Chondrocyte (in vitro differentiated cells): ENCODE results near the gene ZBED1. TPM values are rescaled to one million over a fixed set of nuclear protein-coding genes. Genes with fewer than 3 reads are reported as not detected.

Experiments
- DNase-seq: peaks from one replicate; pipeline ENCODE4 v3.0.0; 2021; ENCODE audit warnings: mixed read lengths, low spot score
- H3K27ac Mint-ChIP-seq: one replicate; pipeline ENCODE4 v1.8.0; 2021; ENCODE audit warnings: mild to moderate bottlenecking, moderate library complexity, mixed read lengths; ENCODE audit not compliant: unreplicated experiment
- H3K27me3 Mint-ChIP-seq: 2 replicates; pipeline ENCODE4 v1.8.0; 2021; ENCODE audit warnings: low read depth, mixed read lengths
- H3K36me3 Mint-ChIP-seq: 2 replicates; pipeline ENCODE4 v1.8.0; 2021; ENCODE audit warnings: low read depth, mixed read lengths
- H3K4me1 Mint-ChIP-seq: 2 replicates; pipeline ENCODE4 v1.8.0; 2021; ENCODE audit warnings: low read depth, mild to moderate bottlenecking, mixed read lengths
- H3K4me3 Mint-ChIP-seq: one replicate; pipeline ENCODE4 v1.8.0; 2021; ENCODE audit warnings: mild to moderate bottlenecking, moderate library complexity, mixed read lengths; ENCODE audit not compliant: unreplicated experiment
- H3K9me3 Mint-ChIP-seq: 2 replicates; pipeline ENCODE4 v1.8.0; 2021; ENCODE audit warnings: low read depth, mixed read lengths
- long read RNA-seq: library from polyadenylated mRNA; stranded (forward); transcript quantifications from one replicate; pipeline ENCODE4 v2.0.0, GENCODE V29; 2021
- total RNA-seq: library from RNA; stranded (reverse); gene quantifications from 3 replicates; pipeline ENCODE4 v1.2.1, GENCODE V29; 2021
- TF ChIP-seq, protein P1 (sequence below): fragments of 200-600 bp; sonication (generic); IDR thresholded peaks from 2 replicates; pipeline ENCODE4 v1.5.0; 2021; ENCODE audit warnings: antibody characterized with exemption, mild to moderate bottlenecking, moderate library complexity

Gene ZBED1
- 39.8 to 45.0 TPM (median 40.1 TPM) in 3 replicates for total RNA-seq
- long read RNA-seq, full-length matches to known transcripts: 154 of 175 reads
- long read RNA-seq, partial matches to known transcripts: 0 of 175 reads
- long read RNA-seq, other reads (novel, unspliced or antisense): 21 of 175 reads

DNA sequence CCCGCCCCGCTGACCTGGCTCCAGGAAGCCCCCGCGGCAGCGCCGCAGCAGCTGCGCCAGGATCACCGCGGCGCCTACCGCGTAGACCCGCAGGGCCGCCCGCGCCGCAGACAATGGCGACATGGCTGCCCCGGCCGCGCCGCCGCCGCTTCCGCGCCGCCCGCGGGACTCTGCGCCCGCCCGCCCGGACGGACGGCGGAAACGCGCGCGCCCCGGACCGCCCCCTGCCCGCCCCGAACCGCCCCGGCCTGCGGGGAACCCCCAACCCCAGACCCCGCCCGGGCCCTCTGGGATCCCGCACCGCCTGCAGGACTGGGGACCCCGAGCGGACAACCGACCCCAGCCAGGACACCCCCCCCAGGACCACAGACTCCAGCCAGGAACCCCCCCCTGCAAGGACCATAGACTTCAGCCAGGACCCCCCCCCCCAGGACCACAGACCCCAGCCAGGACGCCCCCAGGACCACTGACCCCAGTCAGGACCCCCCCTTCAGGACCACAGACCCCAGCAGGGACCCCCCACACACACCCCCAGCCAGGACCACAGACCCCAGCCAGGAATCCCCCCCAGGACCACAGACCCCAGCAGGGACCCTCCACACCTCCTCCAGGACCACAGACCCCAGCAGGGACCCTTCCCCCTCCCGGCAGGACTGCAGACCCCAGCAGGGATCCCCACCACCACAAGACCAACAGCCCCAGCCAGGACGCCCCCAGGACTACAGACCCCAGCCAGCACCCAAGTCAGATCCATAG lies at the start of gene ZBED1, which contains the start of gene DHRSX:
Gene ZBED1 (minus strand): TSS at position 174 of the 756 bp plus-strand sequence. CDS start 10,257 bp downstream, outside the sequence.
Gene DHRSX (minus strand): TSS at position 174 of the 756 bp plus-strand sequence. CDS start 51 bp downstream, at position 123.
- Mint-ChIP-seq H3K9me3 (no peaks in the 10 kb centered on the region), H3K27ac (peak within 1 kb of the TSS; percentile 85), H3K4me1 (peaks cover 30% of the 10 kb centered on the region), H3K36me3 (no peaks in the 10 kb centered on the region), H3K27me3 (no peaks in the 10 kb centered on the region), H3K4me3 (peak within 1 kb of the TSS; percentile 70)
- no peak for DNase-seq
- TF ChIP-seq, protein P1, sequence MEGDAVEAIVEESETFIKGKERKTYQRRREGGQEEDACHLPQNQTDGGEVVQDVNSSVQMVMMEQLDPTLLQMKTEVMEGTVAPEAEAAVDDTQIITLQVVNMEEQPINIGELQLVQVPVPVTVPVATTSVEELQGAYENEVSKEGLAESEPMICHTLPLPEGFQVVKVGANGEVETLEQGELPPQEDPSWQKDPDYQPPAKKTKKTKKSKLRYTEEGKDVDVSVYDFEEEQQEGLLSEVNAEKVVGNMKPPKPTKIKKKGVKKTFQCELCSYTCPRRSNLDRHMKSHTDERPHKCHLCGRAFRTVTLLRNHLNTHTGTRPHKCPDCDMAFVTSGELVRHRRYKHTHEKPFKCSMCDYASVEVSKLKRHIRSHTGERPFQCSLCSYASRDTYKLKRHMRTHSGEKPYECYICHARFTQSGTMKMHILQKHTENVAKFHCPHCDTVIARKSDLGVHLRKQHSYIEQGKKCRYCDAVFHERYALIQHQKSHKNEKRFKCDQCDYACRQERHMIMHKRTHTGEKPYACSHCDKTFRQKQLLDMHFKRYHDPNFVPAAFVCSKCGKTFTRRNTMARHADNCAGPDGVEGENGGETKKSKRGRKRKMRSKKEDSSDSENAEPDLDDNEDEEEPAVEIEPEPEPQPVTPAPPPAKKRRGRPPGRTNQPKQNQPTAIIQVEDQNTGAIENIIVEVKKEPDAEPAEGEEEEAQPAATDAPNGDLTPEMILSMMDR: no peak

GRCh38 chrX:2549876-2550275 lies 49.1 kb upstream of the ZBED1 start:
- Mint-ChIP-seq H3K4me1 (peaks cover 41% of the 10 kb centered on the region), H3K27me3 (no peaks in the 10 kb centered on the region), H3K4me3 (no peak overlapping the region), H3K27ac (peak overlapping the region; percentile 28), H3K36me3 (peaks cover 6% of the 10 kb centered on the region), H3K9me3 (peaks cover 10% of the 10 kb centered on the region)
- DNase-seq: no peak
- TF ChIP-seq, protein P1: no peak

GRCh38 chrX:2548711-2549423 lies 48.1 kb upstream of the ZBED1 start:
- Mint-ChIP-seq H3K4me1 (peaks cover 38% of the 10 kb centered on the region), H3K36me3 (peaks cover 6% of the 10 kb centered on the region), H3K27ac (no peak overlapping the region), H3K27me3 (peaks cover 3% of the 10 kb centered on the region), H3K4me3 (no peak overlapping the region), H3K9me3 (peaks cover 12% of the 10 kb centered on the region)
- DNase-seq: no peak
- TF ChIP-seq, protein P1: peak; percentile 41

GRCh38 chrX:2547736-2548135 lies 47.0 kb upstream of the ZBED1 start:
- peaks cover 28% of the 10 kb centered on the region for H3K4me1 Mint-ChIP-seq
- peaks cover 6% of the 10 kb centered on the region for H3K36me3 Mint-ChIP-seq
- peaks cover 16% of the 10 kb centered on the region for H3K9me3 Mint-ChIP-seq
- peaks cover 4% of the 10 kb centered on the region for H3K27me3 Mint-ChIP-seq
- TF ChIP-seq, protein P1: no peak
- H3K27ac Mint-ChIP-seq: no peak overlapping the region
- H3K4me3 Mint-ChIP-seq: no peak overlapping the region
- DNase-seq: no peak

DNA sequence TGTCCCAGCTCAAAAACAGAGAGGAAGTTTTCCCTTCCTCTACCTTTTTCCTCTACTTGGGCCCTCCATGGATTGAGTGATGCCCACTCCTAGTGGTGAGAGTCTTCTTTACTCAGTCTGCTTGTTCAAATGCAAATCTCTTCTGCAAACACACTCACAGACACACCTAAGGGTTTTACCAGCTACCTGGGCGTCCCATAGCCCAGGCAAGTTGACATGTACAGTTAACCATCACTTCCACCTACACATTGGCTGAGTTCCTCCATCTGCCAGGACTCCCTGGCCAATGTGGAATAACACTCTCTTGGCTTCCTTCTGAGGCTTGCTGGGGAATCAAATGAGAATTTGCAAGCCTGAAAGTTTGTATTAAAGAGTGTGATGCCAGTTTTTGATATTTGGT lies 45.7 kb upstream of the ZBED1 start:
- H3K27ac Mint-ChIP-seq: no peak overlapping the region
- H3K9me3 Mint-ChIP-seq: peaks cover 16% of the 10 kb centered on the region
- DNase-seq: no peak
- peaks cover 4% of the 10 kb centered on the region for H3K27me3 Mint-ChIP-seq
- H3K4me1 Mint-ChIP-seq: peaks cover 20% of the 10 kb centered on the region
- TF ChIP-seq, protein P1: no peak
- H3K4me3 Mint-ChIP-seq: no peak overlapping the region
- peaks cover 6% of the 10 kb centered on the region for H3K36me3 Mint-ChIP-seq
